Measurements from ENCODE around the gene NEGR1. TPM values are rescaled to one million over a fixed set of nuclear protein-coding genes. Genes with fewer than 3 reads are reported as not detected.

NEGR1 gene
- total and polyA plus RNA-seq, 7 experiments from 2014 or later: 0.08 to 1.2 TPM; not detected in 5

DNA sequence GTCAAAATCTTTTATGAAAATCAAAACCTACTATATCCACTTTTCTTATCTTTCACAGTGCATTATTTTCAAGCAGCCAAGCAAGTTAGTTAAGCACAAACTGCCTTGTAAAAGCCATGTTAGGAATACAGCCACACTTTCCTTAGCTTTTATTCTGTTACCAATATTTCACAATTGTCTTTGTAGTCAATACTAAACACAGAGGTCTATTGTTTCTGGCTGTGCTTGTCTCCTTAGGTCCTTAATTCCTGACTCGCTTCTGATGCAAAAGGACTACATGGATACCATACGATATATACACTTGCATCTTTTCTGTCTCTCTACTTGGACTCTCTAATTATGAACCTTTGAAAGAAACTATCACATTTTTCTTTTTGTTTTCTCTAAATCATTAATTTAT, 331.8 kb downstream of the NEGR1 start:
- intact Hi-C loops (cut with micrococcal nuclease): no loop called here
- Mint-ChIP-seq H3K36me3 (no peaks in the 10 kb centered on the region), H3K27me3 (no peaks in the 10 kb centered on the region), H3K27ac (no peak overlapping the region), H3K9me3 (peaks cover 0 to 5% (median 0%) of the 10 kb centered on the region in 11 donors), H3K4me3 (no peak overlapping the region), H3K4me1 (no peaks in the 10 kb centered on the region)
- POLR2A ChIA-PET: no interaction called here
- CTCF ChIA-PET: no interaction called here
- ATAC-seq (no peak), DNase-seq (no peak)
- no peak overlapping the region for H3K27ac ChIP-seq (ENCODE audit: low read depth, low read length)
- H3K27me3 ChIP-seq (ENCODE audit: control insufficient read depth in 2 of 2, insufficient read depth in 2 of 2, low read length in 2 of 2): no peaks in the 10 kb centered on the region
- H3K36me3 ChIP-seq (ENCODE audit: control insufficient read depth in 2 of 3, insufficient read depth in 3 of 3, low read length in 3 of 3): no peaks in the 10 kb centered on the region
- no peaks in the 10 kb centered on the region for H3K9me3 ChIP-seq (ENCODE audit: control insufficient read depth in 2 of 3, low read length in 3 of 3)
- H3K4me1 ChIP-seq (ENCODE audit: control insufficient read depth in 2 of 2, insufficient read depth in 2 of 2, low read length in 2 of 2): no peaks in the 10 kb centered on the region
- no peak overlapping the region for H3K4me3 ChIP-seq (ENCODE audit: low read length)

DNA sequence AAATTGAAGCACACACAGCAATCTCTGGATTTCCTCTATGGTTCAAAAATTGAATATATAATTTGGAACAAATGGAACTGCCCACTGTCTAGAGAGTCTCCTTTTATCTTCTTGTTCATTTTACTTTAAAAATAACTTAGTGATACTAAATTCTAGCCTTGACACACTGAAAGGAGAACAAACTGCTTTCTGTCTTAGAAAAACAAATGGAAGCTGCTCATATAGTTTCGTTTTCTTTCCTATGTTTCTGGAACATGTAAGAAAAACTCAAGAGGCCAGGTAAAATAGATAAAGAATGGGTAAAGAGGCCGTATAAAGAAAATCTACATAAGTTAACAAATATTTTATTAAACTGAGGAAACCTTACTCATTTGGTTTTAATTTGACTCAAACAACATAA, 332.7 kb downstream of the NEGR1 start:
- ATAC-seq (no peak), DNase-seq (no peak)
- Mint-ChIP-seq H3K9me3 (peaks cover 0 to 5% (median 0%) of the 10 kb centered on the region in 11 donors), H3K27ac (no peak overlapping the region), H3K36me3 (no peaks in the 10 kb centered on the region), H3K27me3 (no peaks in the 10 kb centered on the region), H3K4me1 (no peaks in the 10 kb centered on the region), H3K4me3 (no peak overlapping the region)
- Histone ChIP-seq H3K36me3 (ENCODE audit: control insufficient read depth in 2 of 3, insufficient read depth in 3 of 3, low read length in 3 of 3) (no peaks in the 10 kb centered on the region), H3K9me3 (ENCODE audit: control insufficient read depth in 2 of 3, low read length in 3 of 3) (no peaks in the 10 kb centered on the region), H3K27ac (ENCODE audit: low read depth, low read length) (no peak overlapping the region), H3K27me3 (ENCODE audit: control insufficient read depth in 2 of 2, insufficient read depth in 2 of 2, low read length in 2 of 2) (no peaks in the 10 kb centered on the region), H3K4me1 (ENCODE audit: control insufficient read depth in 2 of 2, insufficient read depth in 2 of 2, low read length in 2 of 2) (no peaks in the 10 kb centered on the region), H3K4me3 (ENCODE audit: low read length) (no peak overlapping the region)
- intact Hi-C loops (cut with micrococcal nuclease): no loop called here
- POLR2A ChIA-PET: no interaction called here
- CTCF ChIA-PET: no interaction called here

DNA sequence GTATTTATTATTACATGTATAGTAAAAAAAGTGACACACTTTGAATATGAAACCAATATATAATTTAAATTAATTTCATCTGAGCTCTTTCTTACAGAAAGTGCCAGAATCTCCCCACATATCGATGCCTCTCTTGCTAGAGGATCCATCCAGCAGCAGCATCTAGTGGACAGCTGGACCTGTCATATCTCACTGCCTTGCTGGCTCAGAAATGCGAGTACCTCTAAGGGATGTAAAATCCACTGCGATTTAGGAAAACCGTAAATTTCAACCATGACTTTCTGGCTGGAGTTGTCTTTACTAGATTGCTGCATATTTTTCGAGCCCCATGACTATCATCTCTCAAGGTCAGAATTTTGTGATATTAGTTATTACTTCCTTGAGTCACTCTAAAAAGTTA, 333.8 kb downstream of the NEGR1 start:
- Mint-ChIP-seq H3K36me3 (no peaks in the 10 kb centered on the region), H3K4me3 (no peak overlapping the region), H3K4me1 (no peaks in the 10 kb centered on the region), H3K27me3 (no peaks in the 10 kb centered on the region), H3K27ac (no peak overlapping the region), H3K9me3 (peaks cover 0 to 5% (median 0%) of the 10 kb centered on the region in 11 donors)
- ChIA-PET CTCF (no interaction called here), POLR2A (no interaction called here)
- Histone ChIP-seq H3K36me3 (ENCODE audit: control insufficient read depth in 2 of 3, insufficient read depth in 3 of 3, low read length in 3 of 3) (no peaks in the 10 kb centered on the region), H3K27me3 (ENCODE audit: control insufficient read depth in 2 of 2, insufficient read depth in 2 of 2, low read length in 2 of 2) (no peaks in the 10 kb centered on the region), H3K4me3 (ENCODE audit: low read length) (no peak overlapping the region), H3K9me3 (ENCODE audit: control insufficient read depth in 2 of 3, low read length in 3 of 3) (no peaks in the 10 kb centered on the region), H3K4me1 (ENCODE audit: control insufficient read depth in 2 of 2, insufficient read depth in 2 of 2, low read length in 2 of 2) (no peaks in the 10 kb centered on the region), H3K27ac (ENCODE audit: low read depth, low read length) (no peak overlapping the region)
- intact Hi-C loops (cut with micrococcal nuclease): no loop called here
- no peak for DNase-seq
- no peak for ATAC-seq

DNA sequence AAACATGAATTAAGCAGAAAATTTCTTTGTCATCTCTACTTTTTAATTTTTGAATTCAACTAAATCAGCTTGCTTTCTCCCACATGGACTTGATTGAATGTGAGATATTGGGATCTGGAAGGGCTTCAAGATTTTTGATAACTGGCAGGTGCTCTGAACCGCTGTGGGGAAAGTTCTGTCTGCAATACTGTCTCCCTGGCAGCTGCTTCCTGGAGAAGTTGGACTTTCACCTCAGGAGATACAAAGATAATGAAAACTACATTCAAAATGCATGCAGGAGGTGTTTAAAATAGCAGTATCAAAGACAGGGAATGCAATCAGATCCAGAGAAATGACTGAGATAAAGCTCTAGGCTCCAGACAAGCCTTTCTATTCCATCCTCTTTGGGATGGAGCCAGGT, 338.3 kb downstream of the NEGR1 start:
- intact Hi-C loops (cut with micrococcal nuclease): no loop called here
- ChIA-PET POLR2A (no interaction called here), CTCF (no interaction called here)
- Histone ChIP-seq H3K9me3 (ENCODE audit: control insufficient read depth in 2 of 3, low read length in 3 of 3) (no peaks in the 10 kb centered on the region), H3K27me3 (ENCODE audit: control insufficient read depth in 2 of 2, insufficient read depth in 2 of 2, low read length in 2 of 2) (no peaks in the 10 kb centered on the region), H3K4me3 (ENCODE audit: low read length) (no peak overlapping the region), H3K36me3 (ENCODE audit: control insufficient read depth in 2 of 3, insufficient read depth in 3 of 3, low read length in 3 of 3) (no peaks in the 10 kb centered on the region), H3K27ac (ENCODE audit: low read depth, low read length) (no peak overlapping the region), H3K4me1 (ENCODE audit: control insufficient read depth in 2 of 2, insufficient read depth in 2 of 2, low read length in 2 of 2) (no peaks in the 10 kb centered on the region)
- no peak for ATAC-seq
- DNase-seq: no peak
- no peak overlapping the region for H3K4me3 Mint-ChIP-seq
- no peaks in the 10 kb centered on the region for H3K4me1 Mint-ChIP-seq
- H3K36me3 Mint-ChIP-seq: no peaks in the 10 kb centered on the region
- H3K27ac Mint-ChIP-seq: no peak overlapping the region
- peaks cover 0 to 1% (median 0%) of the 10 kb centered on the region in 11 donors for H3K9me3 Mint-ChIP-seq
- no peaks in the 10 kb centered on the region for H3K27me3 Mint-ChIP-seq

DNA sequence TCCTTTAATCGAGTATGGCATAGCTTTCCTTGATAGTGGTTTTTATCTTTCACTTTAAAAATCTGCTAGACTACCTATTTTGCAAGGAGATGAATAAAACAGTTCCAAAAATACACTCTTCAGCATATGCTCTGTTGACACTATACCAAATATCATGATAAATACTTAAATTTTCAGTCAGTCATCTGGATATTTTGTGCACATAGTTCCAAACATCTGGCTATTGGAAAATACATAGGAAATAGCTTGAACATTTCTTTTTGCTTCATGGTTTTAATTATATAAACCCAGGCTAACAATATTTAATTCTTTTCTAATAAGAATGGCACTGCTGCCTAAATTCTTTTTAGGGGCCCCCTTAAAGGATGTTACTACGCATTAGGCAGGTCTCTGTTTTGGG, 342.1 kb downstream of the NEGR1 start:
- ChIA-PET POLR2A (no interaction called here), CTCF (no interaction called here)
- peaks cover 0 to 4% (median 0%) of the 10 kb centered on the region in 11 donors for H3K9me3 Mint-ChIP-seq
- no peaks in the 10 kb centered on the region for H3K9me3 ChIP-seq (ENCODE audit: control insufficient read depth in 2 of 3, low read length in 3 of 3)
- no peaks in the 10 kb centered on the region for H3K4me1 Mint-ChIP-seq
- no peaks in the 10 kb centered on the region for H3K27me3 Mint-ChIP-seq
- H3K4me3 ChIP-seq (ENCODE audit: low read length): no peak overlapping the region
- no peaks in the 10 kb centered on the region for H3K36me3 ChIP-seq (ENCODE audit: control insufficient read depth in 2 of 3, insufficient read depth in 3 of 3, low read length in 3 of 3)
- no peaks in the 10 kb centered on the region for H3K36me3 Mint-ChIP-seq
- no peaks in the 10 kb centered on the region for H3K27me3 ChIP-seq (ENCODE audit: control insufficient read depth in 2 of 2, insufficient read depth in 2 of 2, low read length in 2 of 2)
- no peak for DNase-seq
- no peak overlapping the region for H3K4me3 Mint-ChIP-seq
- intact Hi-C loops (cut with micrococcal nuclease): no loop called here
- no peaks in the 10 kb centered on the region for H3K4me1 ChIP-seq (ENCODE audit: control insufficient read depth in 2 of 2, insufficient read depth in 2 of 2, low read length in 2 of 2)
- no peak for ATAC-seq
- H3K27ac Mint-ChIP-seq: no peak overlapping the region
- H3K27ac ChIP-seq (ENCODE audit: low read depth, low read length): no peak overlapping the region

DNA sequence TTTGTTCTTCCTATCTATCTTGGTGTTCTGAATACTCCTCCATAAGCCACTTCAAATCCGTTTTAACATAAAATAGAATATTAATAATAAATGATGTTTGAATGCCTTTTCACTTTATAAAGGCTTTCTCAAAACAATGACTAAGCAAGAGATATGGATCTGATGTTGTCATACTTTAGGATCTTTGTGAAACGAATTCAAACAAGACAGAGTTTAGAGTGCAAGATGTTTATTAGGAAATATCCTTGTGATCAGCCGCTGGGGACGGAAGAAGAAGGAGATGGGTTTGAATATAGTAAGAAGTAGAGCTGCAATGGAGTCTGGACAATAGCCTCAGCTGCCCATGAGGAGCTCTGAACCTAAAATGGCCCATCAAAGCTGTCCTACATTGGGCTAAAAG, 351.8 kb downstream of the NEGR1 start:
- ATAC-seq: no peak
- CTCF ChIA-PET: no interaction called here
- Histone ChIP-seq H3K27ac (ENCODE audit: low read depth, low read length) (no peak overlapping the region), H3K9me3 (ENCODE audit: control insufficient read depth in 2 of 3, low read length in 3 of 3) (no peaks in the 10 kb centered on the region), H3K4me3 (ENCODE audit: low read length) (no peak overlapping the region), H3K27me3 (ENCODE audit: control insufficient read depth in 2 of 2, insufficient read depth in 2 of 2, low read length in 2 of 2) (no peaks in the 10 kb centered on the region), H3K36me3 (ENCODE audit: control insufficient read depth in 2 of 3, insufficient read depth in 3 of 3, low read length in 3 of 3) (no peaks in the 10 kb centered on the region), H3K4me1 (ENCODE audit: control insufficient read depth in 2 of 2, insufficient read depth in 2 of 2, low read length in 2 of 2) (no peaks in the 10 kb centered on the region)
- DNase-seq: no peak
- intact Hi-C loops (cut with micrococcal nuclease): no loop called here
- Mint-ChIP-seq H3K27ac (no peak overlapping the region), H3K4me1 (no peaks in the 10 kb centered on the region), H3K36me3 (no peaks in the 10 kb centered on the region), H3K27me3 (no peaks in the 10 kb centered on the region), H3K4me3 (no peak overlapping the region), H3K9me3 (peaks cover 0 to 3% (median 0%) of the 10 kb centered on the region in 11 donors)
- POLR2A ChIA-PET: no interaction called here

DNA sequence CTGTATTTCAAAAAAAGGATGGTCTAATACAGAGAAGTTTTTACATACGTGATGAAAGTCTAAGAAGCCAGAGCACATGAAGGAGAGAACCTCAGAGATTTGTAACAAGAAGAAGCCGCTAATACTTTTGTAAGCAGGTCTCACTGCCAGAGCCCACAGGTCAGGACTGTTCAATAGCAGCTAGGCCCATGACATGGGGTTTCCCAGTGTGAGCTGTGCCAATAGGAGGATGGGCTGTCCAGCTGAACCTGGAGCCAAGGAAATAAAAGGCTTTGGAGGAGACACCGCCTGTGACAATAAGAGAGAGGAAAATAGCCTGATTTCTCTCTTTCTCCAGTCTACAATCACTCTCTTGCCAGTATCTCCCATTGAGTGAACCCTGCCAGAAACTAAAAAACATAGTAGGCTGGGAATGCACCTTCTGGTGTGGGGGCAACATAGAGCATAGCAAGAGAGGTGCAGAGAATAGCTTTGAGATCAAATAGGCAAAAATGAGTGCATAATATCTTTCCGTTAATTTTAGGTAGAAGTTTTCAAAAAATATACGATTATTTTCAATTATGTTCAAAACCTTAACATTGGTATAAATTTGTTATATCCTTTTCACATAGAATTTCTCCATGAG, 360.3 kb downstream of the NEGR1 start:
- H3K4me3 ChIP-seq (ENCODE audit: low read length): no peak overlapping the region
- Mint-ChIP-seq H3K27ac (no peak overlapping the region), H3K27me3 (no peaks in the 10 kb centered on the region), H3K9me3 (peaks cover 0 to 7% (median 1%) of the 10 kb centered on the region in 11 donors), H3K4me3 (no peak overlapping the region), H3K36me3 (no peaks in the 10 kb centered on the region), H3K4me1 (no peaks in the 10 kb centered on the region)
- no peaks in the 10 kb centered on the region for H3K9me3 ChIP-seq (ENCODE audit: control insufficient read depth in 2 of 3, low read length in 3 of 3)
- DNase-seq: no peak
- ChIA-PET CTCF (no interaction called here), POLR2A (no interaction called here)
- no peaks in the 10 kb centered on the region for H3K4me1 ChIP-seq (ENCODE audit: control insufficient read depth in 2 of 2, insufficient read depth in 2 of 2, low read length in 2 of 2)
- intact Hi-C loops (cut with micrococcal nuclease): no loop called here
- no peaks in the 10 kb centered on the region for H3K36me3 ChIP-seq (ENCODE audit: control insufficient read depth in 2 of 3, insufficient read depth in 3 of 3, low read length in 3 of 3)
- no peaks in the 10 kb centered on the region for H3K27me3 ChIP-seq (ENCODE audit: control insufficient read depth in 2 of 2, insufficient read depth in 2 of 2, low read length in 2 of 2)
- no peak for ATAC-seq
- no peak overlapping the region for H3K27ac ChIP-seq (ENCODE audit: low read depth, low read length)

Data from naive thymus-derived CD4-positive, alpha-beta T cell (primary cell).